ENCODE results near the gene GDPD5. TPM values are rescaled to one million over a fixed set of nuclear protein-coding genes. Genes with fewer than 3 reads are reported as not detected.

The GDPD5 gene
- total and polyA plus RNA-seq, 9 of the 15 experiments (the other 6 are each of a cell fraction or from before 2014, with no cell fraction given) = 0.32 to 27.3 (median 8.0) TPM

DNA sequence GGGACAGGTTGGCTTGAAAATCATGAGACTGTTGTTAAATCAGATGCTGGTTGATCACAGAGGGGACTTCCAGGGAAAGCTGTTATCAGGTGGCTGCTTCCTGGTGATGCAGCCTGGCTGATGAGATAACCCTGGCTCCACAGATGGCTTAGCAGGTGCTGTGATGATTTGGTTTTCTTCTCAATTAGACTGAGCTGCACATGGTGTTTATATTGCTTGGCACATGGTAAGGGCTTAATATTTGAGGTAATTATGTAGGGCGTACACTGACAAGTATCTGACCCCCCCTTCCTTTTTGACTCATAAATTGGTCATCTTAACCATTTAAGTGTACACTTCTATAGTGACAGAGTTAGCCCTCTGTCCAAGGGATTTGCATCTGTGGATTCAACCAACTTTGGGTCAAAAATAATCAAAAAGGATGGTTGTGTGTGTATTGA lies 119.4 kb downstream of the GDPD5 start (continued):
- TF ChIP-seq, protein P1, sequence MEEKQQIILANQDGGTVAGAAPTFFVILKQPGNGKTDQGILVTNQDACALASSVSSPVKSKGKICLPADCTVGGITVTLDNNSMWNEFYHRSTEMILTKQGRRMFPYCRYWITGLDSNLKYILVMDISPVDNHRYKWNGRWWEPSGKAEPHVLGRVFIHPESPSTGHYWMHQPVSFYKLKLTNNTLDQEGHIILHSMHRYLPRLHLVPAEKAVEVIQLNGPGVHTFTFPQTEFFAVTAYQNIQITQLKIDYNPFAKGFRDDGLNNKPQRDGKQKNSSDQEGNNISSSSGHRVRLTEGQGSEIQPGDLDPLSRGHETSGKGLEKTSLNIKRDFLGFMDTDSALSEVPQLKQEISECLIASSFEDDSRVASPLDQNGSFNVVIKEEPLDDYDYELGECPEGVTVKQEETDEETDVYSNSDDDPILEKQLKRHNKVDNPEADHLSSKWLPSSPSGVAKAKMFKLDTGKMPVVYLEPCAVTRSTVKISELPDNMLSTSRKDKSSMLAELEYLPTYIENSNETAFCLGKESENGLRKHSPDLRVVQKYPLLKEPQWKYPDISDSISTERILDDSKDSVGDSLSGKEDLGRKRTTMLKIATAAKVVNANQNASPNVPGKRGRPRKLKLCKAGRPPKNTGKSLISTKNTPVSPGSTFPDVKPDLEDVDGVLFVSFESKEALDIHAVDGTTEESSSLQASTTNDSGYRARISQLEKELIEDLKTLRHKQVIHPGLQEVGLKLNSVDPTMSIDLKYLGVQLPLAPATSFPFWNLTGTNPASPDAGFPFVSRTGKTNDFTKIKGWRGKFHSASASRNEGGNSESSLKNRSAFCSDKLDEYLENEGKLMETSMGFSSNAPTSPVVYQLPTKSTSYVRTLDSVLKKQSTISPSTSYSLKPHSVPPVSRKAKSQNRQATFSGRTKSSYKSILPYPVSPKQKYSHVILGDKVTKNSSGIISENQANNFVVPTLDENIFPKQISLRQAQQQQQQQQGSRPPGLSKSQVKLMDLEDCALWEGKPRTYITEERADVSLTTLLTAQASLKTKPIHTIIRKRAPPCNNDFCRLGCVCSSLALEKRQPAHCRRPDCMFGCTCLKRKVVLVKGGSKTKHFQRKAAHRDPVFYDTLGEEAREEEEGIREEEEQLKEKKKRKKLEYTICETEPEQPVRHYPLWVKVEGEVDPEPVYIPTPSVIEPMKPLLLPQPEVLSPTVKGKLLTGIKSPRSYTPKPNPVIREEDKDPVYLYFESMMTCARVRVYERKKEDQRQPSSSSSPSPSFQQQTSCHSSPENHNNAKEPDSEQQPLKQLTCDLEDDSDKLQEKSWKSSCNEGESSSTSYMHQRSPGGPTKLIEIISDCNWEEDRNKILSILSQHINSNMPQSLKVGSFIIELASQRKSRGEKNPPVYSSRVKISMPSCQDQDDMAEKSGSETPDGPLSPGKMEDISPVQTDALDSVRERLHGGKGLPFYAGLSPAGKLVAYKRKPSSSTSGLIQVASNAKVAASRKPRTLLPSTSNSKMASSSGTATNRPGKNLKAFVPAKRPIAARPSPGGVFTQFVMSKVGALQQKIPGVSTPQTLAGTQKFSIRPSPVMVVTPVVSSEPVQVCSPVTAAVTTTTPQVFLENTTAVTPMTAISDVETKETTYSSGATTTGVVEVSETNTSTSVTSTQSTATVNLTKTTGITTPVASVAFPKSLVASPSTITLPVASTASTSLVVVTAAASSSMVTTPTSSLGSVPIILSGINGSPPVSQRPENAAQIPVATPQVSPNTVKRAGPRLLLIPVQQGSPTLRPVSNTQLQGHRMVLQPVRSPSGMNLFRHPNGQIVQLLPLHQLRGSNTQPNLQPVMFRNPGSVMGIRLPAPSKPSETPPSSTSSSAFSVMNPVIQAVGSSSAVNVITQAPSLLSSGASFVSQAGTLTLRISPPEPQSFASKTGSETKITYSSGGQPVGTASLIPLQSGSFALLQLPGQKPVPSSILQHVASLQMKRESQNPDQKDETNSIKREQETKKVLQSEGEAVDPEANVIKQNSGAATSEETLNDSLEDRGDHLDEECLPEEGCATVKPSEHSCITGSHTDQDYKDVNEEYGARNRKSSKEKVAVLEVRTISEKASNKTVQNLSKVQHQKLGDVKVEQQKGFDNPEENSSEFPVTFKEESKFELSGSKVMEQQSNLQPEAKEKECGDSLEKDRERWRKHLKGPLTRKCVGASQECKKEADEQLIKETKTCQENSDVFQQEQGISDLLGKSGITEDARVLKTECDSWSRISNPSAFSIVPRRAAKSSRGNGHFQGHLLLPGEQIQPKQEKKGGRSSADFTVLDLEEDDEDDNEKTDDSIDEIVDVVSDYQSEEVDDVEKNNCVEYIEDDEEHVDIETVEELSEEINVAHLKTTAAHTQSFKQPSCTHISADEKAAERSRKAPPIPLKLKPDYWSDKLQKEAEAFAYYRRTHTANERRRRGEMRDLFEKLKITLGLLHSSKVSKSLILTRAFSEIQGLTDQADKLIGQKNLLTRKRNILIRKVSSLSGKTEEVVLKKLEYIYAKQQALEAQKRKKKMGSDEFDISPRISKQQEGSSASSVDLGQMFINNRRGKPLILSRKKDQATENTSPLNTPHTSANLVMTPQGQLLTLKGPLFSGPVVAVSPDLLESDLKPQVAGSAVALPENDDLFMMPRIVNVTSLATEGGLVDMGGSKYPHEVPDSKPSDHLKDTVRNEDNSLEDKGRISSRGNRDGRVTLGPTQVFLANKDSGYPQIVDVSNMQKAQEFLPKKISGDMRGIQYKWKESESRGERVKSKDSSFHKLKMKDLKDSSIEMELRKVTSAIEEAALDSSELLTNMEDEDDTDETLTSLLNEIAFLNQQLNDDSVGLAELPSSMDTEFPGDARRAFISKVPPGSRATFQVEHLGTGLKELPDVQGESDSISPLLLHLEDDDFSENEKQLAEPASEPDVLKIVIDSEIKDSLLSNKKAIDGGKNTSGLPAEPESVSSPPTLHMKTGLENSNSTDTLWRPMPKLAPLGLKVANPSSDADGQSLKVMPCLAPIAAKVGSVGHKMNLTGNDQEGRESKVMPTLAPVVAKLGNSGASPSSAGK (IDR thresholded peaks at IDR 0.05) = peak; percentile 42; the same call in 1 of the 2 replicates
- TF ChIP-seq FOS (IDR thresholded peaks at IDR 0.05; ENCODE audit: extremely low read depth, insufficient read length) (no peak), TRIM24 (IDR thresholded peaks at IDR 0.05) (peak; percentile 93 to 97), FIP1L1 (IDR thresholded peaks at IDR 0.05; ENCODE audit: low read depth, low read length, poor library complexity, severe bottlenecking) (no peak), CCNT2 (IDR thresholded peaks at IDR 0.05; ENCODE audit: borderline replicate concordance, extremely low read depth, insufficient read length, low read depth, low read length) (peak; percentile 76), RFX7 (CRISPR knock-in tag; IDR thresholded peaks at IDR 0.05) (0 out of 2 replicates have a peak, but pooled peaks have one; percentile 50), SMARCA4 (IDR thresholded peaks at IDR 0.05) (peak; percentile 90), ZNF668 (CRISPR knock-in tag; IDR thresholded peaks at IDR 0.05) (peak; percentile 78; the same call in 1 of the 2 replicates), YBX1 (IDR thresholded peaks at IDR 0.05) (no peak), POLR2AphosphoS5 (IDR thresholded peaks at IDR 0.05; ENCODE audit: control insufficient read depth, insufficient read depth, low read depth, low read length) (peak; percentile 95)
- TF ChIP-seq, protein P2, sequence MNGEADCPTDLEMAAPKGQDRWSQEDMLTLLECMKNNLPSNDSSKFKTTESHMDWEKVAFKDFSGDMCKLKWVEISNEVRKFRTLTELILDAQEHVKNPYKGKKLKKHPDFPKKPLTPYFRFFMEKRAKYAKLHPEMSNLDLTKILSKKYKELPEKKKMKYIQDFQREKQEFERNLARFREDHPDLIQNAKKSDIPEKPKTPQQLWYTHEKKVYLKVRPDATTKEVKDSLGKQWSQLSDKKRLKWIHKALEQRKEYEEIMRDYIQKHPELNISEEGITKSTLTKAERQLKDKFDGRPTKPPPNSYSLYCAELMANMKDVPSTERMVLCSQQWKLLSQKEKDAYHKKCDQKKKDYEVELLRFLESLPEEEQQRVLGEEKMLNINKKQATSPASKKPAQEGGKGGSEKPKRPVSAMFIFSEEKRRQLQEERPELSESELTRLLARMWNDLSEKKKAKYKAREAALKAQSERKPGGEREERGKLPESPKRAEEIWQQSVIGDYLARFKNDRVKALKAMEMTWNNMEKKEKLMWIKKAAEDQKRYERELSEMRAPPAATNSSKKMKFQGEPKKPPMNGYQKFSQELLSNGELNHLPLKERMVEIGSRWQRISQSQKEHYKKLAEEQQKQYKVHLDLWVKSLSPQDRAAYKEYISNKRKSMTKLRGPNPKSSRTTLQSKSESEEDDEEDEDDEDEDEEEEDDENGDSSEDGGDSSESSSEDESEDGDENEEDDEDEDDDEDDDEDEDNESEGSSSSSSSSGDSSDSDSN (IDR thresholded peaks at IDR 0.05; ENCODE audit: borderline replicate concordance in 1 of 2, low read depth in 2 of 2, low read length in 2 of 2) = no peak
